ENCODE data around the gene TMEM86B. TPM values are rescaled to one million over a fixed set of nuclear protein-coding genes. Genes with fewer than 3 reads are reported as not detected.

The TMEM86B gene
- total and polyA plus RNA-seq, 2 donors (not counting 1 experiment from before 2014, with no cell fraction given): 0.34 to 1.3 TPM

DNA sequence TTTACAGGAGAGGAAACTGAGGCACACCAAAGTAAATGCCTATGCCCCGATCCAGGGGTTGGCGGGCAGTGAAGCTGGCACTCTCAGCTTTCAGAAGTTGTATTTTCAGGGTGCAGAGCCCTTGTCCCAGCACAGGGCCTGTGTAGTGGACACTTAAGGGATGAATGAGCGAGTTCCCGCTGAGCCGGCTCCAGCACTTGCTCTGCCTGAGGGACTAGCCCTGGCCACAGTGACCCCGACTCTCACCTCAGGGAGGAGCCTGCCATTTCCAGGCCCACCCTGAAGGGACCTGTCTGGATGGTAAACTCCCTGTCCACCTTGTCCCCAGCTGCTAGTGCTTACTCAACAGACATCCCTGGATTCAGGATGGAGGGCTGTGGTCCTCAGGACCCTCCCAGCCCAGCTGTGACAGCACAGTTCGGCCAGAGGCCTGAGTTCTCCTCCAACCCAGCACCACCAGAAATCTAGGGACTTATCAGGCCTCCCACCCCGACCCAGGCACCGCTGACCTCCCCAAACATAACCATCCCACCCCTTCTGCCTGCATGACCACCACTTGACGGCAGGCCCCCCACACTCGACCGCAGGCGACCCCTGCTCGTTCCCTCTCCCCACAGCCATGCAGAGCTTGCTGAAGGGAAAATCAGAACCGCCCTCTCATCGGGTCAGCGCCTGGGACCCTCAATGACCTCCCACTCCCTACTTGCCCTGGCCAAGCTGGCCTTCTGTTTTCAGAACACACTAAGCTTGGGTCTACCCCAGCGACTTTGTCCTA lies 21.9 kb upstream of the TMEM86B start:
- no peak overlapping the region for H3K27ac ChIP-seq (ENCODE audit: insufficient read depth, low read length)
- H3K4me2 ChIP-seq (ENCODE audit: extremely low read depth, insufficient read depth, low read length): no peak overlapping the region
- H2AFZ ChIP-seq (ENCODE audit: low read length): no peak overlapping the region
- H3K79me2 ChIP-seq (ENCODE audit: control insufficient read depth, insufficient read depth, low read length): peaks cover 86% of the 10 kb centered on the region
- no peaks in the 10 kb centered on the region for H3K27me3 ChIP-seq (ENCODE audit: control insufficient read depth, insufficient read depth, low read length)
- TF ChIP-seq EZH2 (IDR thresholded peaks at IDR 0.05; ENCODE audit: low read length, missing control alignments): no peak
- TF ChIP-seq, protein P1, sequence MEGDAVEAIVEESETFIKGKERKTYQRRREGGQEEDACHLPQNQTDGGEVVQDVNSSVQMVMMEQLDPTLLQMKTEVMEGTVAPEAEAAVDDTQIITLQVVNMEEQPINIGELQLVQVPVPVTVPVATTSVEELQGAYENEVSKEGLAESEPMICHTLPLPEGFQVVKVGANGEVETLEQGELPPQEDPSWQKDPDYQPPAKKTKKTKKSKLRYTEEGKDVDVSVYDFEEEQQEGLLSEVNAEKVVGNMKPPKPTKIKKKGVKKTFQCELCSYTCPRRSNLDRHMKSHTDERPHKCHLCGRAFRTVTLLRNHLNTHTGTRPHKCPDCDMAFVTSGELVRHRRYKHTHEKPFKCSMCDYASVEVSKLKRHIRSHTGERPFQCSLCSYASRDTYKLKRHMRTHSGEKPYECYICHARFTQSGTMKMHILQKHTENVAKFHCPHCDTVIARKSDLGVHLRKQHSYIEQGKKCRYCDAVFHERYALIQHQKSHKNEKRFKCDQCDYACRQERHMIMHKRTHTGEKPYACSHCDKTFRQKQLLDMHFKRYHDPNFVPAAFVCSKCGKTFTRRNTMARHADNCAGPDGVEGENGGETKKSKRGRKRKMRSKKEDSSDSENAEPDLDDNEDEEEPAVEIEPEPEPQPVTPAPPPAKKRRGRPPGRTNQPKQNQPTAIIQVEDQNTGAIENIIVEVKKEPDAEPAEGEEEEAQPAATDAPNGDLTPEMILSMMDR (conservative IDR thresholded peaks at IDR 0.05 in 1 of 2, IDR thresholded peaks at IDR 0.05 in 1 of 2; ENCODE audit: low read depth in 1 of 2, low read length in 2 of 2): no peak
- no peak overlapping the region for H3K9ac ChIP-seq (ENCODE audit: insufficient read depth, low read length)
- no peaks in the 10 kb centered on the region for H3K9me3 ChIP-seq (ENCODE audit: control insufficient read depth, insufficient read depth, low read depth, low read length)
- H3K36me3 ChIP-seq (ENCODE audit: control insufficient read depth, insufficient read depth, low read length): peaks cover 8% of the 10 kb centered on the region
- peaks cover 3% of the 10 kb centered on the region for H4K20me1 ChIP-seq (ENCODE audit: control insufficient read depth, extremely low read depth, insufficient read depth, low read length)
- no peaks in the 10 kb centered on the region for H3K4me1 ChIP-seq (ENCODE audit: control insufficient read depth, extremely low read depth, insufficient read depth, low read length)
- no peak overlapping the region for H3K4me3 ChIP-seq (replicated peaks in 1 of 4; ENCODE audit: control extremely low read depth in 1 of 4, insufficient read depth in 1 of 4, low read depth in 3 of 4, low read length in 4 of 4)
- no peak for DNase-seq (ENCODE audit: low read depth in 2 of 2)

DNA sequence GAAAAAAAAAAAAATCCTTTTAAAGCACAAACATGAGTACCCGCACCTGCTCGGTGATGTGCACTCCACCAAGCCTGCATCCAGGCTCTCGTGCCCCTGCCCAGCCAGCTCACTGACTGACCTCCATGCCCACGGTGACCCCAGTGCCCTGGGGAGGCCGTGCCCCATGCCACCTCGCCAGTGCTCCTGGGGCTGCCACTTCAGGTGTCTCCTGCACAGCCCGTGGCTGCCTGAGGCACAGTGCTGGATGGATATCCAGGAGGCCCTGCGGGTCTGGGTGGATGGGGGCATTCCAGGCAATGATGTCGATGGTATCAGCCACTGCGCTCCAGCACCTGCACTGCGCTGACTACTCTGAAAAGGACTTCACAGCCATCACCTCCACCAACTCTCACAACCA lies 21.3 kb upstream of the TMEM86B start:
- H3K4me1 ChIP-seq (ENCODE audit: control insufficient read depth, extremely low read depth, insufficient read depth, low read length): no peaks in the 10 kb centered on the region
- no peak overlapping the region for H2AFZ ChIP-seq (ENCODE audit: low read length)
- H3K27me3 ChIP-seq (ENCODE audit: control insufficient read depth, insufficient read depth, low read length): no peaks in the 10 kb centered on the region
- no peak overlapping the region for H3K4me2 ChIP-seq (ENCODE audit: extremely low read depth, insufficient read depth, low read length)
- DNase-seq (ENCODE audit: low read depth in 2 of 2): no peak
- H3K9me3 ChIP-seq (ENCODE audit: control insufficient read depth, insufficient read depth, low read depth, low read length): no peaks in the 10 kb centered on the region
- no peak overlapping the region for H3K4me3 ChIP-seq (replicated peaks in 1 of 4; ENCODE audit: control extremely low read depth in 1 of 4, insufficient read depth in 1 of 4, low read depth in 3 of 4, low read length in 4 of 4)
- H3K79me2 ChIP-seq (ENCODE audit: control insufficient read depth, insufficient read depth, low read length): peaks cover 79% of the 10 kb centered on the region
- peaks cover 3% of the 10 kb centered on the region for H4K20me1 ChIP-seq (ENCODE audit: control insufficient read depth, extremely low read depth, insufficient read depth, low read length)
- no peak overlapping the region for H3K27ac ChIP-seq (ENCODE audit: insufficient read depth, low read length)
- TF ChIP-seq EZH2 (IDR thresholded peaks at IDR 0.05; ENCODE audit: low read length, missing control alignments): no peak
- TF ChIP-seq, protein P1 (conservative IDR thresholded peaks at IDR 0.05 in 1 of 2, IDR thresholded peaks at IDR 0.05 in 1 of 2; ENCODE audit: low read depth in 1 of 2, low read length in 2 of 2): no peak
- H3K36me3 ChIP-seq (ENCODE audit: control insufficient read depth, insufficient read depth, low read length): peaks cover 11% of the 10 kb centered on the region
- no peak overlapping the region for H3K9ac ChIP-seq (ENCODE audit: insufficient read depth, low read length)

DNA sequence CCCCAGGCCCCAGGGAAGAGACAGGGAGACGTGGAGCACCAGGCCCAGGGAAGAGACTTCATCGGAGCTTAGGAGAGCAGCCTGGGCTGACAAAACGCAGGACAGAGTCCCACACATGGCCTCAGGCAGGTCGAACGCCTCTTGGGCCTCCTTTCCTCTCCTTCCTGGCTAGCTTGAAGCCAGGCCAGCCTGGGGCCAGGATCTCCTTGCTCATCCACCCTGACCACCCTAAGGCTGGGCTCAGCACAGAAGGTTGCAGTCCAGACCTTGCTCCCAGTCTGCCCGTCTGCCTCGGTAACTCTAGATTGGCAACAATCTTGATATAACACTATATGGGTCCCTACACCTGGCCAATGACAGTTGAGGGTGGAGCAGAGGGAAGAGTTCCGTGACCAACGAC lies 20.1 kb upstream of the TMEM86B start:
- no peak overlapping the region for H3K9ac ChIP-seq (ENCODE audit: insufficient read depth, low read length)
- TF ChIP-seq EZH2 (IDR thresholded peaks at IDR 0.05; ENCODE audit: low read length, missing control alignments): no peak
- TF ChIP-seq, protein P1 (conservative IDR thresholded peaks at IDR 0.05 in 1 of 2, IDR thresholded peaks at IDR 0.05 in 1 of 2; ENCODE audit: low read depth in 1 of 2, low read length in 2 of 2): no peak
- no peak for DNase-seq (ENCODE audit: low read depth in 2 of 2)
- no peaks in the 10 kb centered on the region for H3K27me3 ChIP-seq (ENCODE audit: control insufficient read depth, insufficient read depth, low read length)
- no peak overlapping the region for H3K4me2 ChIP-seq (ENCODE audit: extremely low read depth, insufficient read depth, low read length)
- no peak overlapping the region for H2AFZ ChIP-seq (ENCODE audit: low read length)
- no peaks in the 10 kb centered on the region for H3K4me1 ChIP-seq (ENCODE audit: control insufficient read depth, extremely low read depth, insufficient read depth, low read length)
- H3K36me3 ChIP-seq (ENCODE audit: control insufficient read depth, insufficient read depth, low read length): peaks cover 11% of the 10 kb centered on the region
- peaks cover 3% of the 10 kb centered on the region for H4K20me1 ChIP-seq (ENCODE audit: control insufficient read depth, extremely low read depth, insufficient read depth, low read length)
- no peak overlapping the region for H3K27ac ChIP-seq (ENCODE audit: insufficient read depth, low read length)
- peaks cover 68% of the 10 kb centered on the region for H3K79me2 ChIP-seq (ENCODE audit: control insufficient read depth, insufficient read depth, low read length)
- no peaks in the 10 kb centered on the region for H3K9me3 ChIP-seq (ENCODE audit: control insufficient read depth, insufficient read depth, low read depth, low read length)
- no peak overlapping the region for H3K4me3 ChIP-seq (replicated peaks in 1 of 4; ENCODE audit: control extremely low read depth in 1 of 4, insufficient read depth in 1 of 4, low read depth in 3 of 4, low read length in 4 of 4)

All from fibroblast of lung (primary cell).